ENCODE measurements around the gene FAM118A. TPM values are rescaled to one million over a fixed set of nuclear protein-coding genes. Genes with fewer than 3 reads are reported as not detected.
"Not testable (repeated sequence)": the region's sequence is repeated elsewhere in the genome, so short reads cannot be mapped to it uniquely, and the experiment has no call there.

The FAM118A gene
- total RNA-seq, 1 donor from 2014 or later, result 52.7 TPM

DNA sequence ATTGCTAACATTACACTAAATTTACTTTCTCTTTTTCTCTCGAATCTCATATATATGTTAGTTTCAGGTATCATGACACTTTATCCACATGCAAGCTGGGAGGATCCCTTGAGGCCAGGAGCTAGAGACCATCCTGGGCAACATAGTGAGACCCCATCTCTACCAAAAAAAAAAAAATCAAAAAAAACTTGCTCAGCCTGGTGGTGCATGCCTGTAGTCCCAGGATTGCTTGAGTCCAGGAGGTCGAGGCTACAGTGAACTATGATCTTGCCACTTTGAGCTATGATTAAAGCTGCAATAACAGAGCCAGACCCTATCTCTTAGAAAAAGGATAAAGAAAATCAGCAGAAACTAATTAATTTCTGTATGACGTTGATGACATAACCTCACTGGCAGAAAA lies 28.7 kb upstream of the FAM118A start:
- DNase-seq (ENCODE audit: low spot score), result no peak

DNA sequence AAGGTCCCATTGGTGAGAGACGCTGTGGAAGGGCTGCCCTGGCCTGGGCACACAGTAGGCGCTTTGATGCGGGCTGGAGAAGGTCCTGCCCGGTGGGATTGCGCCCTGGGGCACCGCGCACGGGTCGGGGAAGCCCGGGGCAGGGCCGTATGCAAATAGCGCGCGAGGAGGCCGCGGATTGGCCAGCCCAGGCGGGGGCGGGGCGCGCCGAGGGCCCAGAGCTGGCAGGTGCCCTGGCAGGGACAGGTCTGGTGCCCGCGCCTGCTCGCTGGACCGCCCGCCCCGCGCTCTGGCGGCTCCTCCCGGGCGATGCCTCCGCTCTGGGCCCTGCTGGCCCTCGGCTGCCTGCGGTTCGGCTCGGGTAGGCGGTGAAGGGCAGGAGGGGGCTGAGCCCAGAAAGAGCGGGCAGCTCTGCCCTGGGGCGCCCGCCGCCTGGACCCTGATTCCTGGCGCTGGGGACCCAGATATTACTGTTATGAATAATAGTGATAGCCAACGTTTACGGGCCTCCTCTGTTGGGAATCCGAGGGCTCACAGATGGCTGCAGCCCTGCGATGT lies 24.9 kb upstream of the FAM118A start, which contains the start of gene UPK3A:
TSS of gene UPK3A (plus strand) at position 245 of the 558 bp plus-strand sequence. CDS start at position 310, 65 bp downstream.
- no peak for DNase-seq (ENCODE audit: low spot score)

DNA sequence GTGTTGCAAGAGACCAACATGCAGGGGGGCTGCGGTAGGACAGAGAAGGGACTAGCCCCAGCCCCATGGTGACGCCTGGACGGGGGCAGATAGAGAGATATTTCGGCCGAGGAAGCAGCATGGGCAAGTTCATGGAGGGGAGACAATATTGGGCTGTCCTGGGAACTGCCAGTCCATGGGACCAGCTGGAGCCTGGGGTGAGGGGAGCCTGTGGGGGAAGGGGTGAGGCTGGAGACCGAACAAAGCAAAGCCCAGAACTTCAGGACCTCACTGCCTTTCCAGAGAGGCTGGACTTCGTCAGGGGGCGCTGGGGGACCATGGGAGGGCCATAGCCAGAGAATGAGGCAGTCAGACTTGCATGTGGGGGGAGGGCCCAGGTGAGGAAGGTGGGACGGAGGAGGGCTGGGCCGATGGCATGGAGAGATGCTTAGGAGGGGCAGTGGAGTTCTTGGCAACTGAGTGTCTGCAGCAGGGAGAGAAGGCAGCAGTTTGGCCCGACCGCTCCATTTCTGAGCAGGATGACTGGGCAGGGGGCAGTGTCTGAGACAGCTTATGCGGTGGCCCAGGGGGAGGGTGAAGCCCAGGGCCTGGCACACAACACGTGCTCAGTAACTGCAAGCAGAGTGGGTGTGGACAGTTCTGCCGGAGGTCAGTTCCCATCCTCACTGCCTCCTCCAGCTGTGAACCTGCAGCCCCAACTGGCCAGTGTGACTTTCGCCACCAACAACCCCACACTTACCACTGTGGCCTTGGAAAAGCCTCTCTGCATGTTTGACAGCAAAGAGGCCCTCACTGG lies 24.3 kb upstream of the FAM118A start:
- no peak for DNase-seq (ENCODE audit: low spot score)

DNA sequence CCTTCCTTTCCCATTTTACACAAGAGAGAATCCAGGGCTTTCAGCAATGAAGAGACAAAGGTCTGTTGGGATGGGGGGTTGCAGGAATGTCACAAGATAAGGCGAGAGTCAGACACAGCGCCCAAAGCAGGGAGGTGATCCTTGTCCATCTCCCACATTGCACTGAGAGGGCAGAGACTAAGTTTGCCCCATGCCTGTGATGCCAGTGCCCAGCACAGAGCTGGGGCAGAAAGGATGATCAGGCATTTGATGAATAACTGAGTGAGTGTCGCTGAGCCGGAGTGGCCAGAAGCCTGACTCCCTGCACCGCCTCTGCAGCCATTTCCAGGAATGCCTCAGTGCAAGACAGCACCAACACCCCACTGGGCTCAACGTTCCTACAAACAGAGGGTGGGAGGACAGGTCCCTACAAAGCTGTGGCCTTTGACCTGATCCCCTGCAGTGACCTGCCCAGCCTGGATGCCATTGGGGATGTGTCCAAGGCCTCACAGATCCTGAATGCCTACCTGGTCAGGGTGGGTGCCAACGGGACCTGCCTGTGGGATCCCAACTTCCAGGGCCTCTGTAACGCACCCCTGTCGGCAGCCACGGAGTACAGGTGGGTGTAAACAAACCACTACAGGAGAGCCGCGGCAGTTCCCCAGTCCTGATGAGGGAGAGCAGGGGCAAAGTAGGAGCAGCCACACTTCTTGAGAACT lies 22.7 kb upstream of the FAM118A start:
- DNase-seq (ENCODE audit: low spot score), result no peak

DNA sequence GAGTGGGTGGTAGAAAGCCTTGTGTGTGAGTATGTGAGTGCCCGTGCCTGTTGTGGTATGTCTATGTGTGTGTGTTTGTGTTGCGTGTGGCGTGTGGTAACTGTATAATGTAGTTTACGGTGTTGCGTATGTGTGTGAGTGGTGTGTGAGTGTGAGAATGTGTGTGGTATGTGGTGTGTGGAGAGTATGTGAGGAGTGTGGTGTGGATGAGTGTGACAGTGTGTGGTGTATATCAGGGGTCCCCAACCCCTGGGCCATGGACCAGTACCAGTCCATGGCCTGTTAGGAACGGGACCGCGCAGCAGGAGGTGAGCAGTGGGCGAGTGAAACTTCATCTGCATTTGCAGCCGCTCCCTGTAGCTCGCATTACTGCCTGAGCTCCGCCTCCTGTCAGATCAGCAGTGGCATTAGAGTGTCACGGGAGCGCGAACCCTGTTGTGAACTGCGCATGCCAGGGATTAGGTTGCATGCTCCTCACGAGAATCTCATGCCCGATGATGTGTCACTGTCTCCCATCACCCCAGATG lies 19.3 kb upstream of the FAM118A start:
- DNase-seq (ENCODE audit: low spot score), result no peak

DNA sequence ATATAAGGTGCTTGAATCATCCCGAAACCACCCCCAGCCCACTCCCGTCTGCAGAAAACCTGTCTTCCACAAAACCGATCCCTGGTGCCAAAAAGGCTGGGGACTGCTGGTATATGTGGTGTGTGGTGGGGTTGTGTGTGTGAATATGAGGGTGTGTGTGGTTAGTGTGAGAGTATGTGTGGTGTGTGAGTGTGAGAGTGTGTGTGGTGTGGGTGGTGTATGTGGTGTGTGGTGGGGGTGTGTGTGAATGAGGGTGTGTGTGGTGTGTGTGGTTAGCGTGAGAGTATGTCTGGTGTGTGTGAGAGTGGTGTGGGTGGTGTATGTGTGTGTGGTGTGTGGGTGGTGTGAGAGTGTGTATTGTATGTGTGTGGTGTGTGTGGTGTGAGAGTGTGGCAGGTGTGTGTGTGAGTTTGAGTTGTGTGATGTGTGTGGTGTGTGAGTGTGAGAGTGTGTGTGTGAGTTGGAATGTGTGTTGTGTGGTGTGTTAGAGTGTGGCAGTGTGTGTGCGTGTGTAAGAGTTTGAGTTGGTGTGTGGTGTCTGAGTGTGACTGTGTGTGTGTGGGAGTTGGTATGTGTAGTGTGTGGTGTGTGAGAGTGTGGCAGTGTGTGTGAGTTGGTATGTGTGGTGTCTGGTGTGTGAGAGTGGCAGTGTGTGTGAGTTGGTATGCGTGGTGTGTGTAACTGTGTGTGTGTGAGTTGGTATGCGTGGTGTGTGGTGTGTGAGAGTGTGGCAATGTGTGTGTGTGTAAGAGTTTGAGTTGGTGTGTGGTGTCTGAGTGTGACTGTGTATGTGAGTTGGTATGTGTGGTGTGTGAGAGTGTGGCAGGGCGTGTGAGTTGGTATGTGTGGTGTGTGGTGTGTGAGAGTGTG lies 18.4 kb upstream of the FAM118A start:
- DNase-seq (ENCODE audit: low spot score), result no peak

DNA sequence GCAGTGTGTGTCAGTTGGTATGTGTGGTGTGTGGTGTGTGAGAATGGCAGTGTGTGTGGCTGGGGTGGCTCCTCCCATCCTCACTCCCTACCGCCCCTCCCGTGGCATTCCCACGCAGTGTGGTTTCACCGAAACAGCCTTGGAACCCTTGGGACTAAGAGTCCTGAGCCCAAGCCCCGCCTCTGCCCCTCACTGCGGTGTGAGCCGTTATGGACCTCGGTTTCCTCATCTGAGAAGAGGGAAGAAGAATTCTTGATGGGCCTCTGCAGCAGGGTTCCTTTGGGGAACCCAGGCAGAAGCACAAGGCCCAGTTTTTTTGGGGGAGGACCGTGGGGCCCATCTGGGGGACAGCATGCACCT lies 17.8 kb upstream of the FAM118A start:
- DNase-seq (ENCODE audit: low spot score), result no peak

DNA sequence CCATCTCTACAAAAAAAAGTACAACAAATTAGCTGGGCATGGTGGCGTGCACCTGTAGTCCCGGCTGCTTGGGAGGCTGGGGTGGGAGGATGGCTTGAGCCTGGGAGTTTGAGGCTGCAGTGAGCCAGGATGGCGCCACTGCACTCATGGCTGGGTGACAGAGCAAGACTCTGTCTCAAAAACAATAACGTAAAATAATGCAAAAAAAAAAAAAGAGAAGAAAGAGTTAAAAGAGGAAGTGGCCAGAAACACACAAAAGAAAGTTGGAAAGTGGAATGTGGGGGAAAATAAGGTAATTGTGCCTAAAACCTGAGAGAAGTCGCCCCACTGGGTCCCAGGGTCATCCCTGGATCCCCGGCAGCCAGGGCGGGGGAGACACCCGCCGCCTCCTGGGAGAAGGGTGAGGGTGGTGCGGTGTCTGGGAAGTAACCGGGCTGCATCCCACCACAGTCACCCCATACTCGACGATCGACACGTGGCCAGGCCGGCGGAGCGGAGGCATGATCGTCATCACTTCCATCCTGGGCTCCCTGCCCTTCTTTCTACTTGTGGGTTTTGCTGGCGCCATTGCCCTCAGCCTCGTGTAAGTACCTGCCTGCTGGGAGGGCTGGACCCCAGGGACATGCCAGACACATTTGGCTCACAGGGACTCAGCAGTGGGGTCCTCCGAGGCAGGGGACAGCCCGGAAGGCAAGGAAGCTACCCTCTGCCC lies 16.8 kb upstream of the FAM118A start:
- DNase-seq (ENCODE audit: low spot score), result no peak

DNA sequence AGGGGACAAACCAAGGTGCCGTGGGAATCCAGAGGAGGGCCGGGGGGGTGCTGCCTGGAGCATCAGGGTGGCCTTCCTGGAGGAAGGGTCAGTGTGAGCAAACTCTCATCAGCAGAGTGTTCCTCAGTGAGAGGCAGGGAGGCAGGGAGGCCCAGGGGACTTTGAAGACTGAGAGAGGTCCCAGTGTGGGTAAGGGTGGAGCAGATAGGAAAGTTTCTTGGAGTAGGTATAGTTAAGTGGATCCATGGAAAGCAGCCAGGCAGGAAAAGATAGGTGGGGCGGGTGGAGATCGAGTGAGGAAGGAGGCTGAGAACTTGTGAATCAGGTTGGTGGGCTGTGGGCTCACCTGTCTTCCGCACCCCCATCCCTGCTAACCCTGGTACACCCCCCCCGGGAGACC lies 15.7 kb upstream of the FAM118A start:
- no peak for DNase-seq (ENCODE audit: low spot score)

DNA sequence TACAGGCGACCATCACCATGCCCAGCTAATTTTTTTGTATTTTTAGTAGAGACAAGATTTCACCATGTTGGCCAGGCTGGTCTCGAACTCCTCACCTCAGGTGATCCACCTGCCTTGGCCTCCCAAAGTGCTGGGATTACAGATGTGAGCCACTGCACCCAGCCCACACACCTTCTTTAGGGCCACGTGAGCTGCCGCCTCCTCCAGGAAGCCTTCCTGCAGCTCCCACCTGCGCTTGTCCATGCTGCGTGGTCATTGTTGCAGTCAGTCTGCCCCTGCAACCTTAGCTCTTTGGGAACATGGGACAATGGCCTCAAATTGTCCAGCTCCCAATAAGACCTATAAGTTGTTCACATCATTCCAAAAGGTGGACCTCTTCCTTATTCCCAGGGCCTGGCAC lies 14.7 kb upstream of the FAM118A start:
- not testable (repeated sequence) for DNase-seq (ENCODE audit: low spot score)

DNA sequence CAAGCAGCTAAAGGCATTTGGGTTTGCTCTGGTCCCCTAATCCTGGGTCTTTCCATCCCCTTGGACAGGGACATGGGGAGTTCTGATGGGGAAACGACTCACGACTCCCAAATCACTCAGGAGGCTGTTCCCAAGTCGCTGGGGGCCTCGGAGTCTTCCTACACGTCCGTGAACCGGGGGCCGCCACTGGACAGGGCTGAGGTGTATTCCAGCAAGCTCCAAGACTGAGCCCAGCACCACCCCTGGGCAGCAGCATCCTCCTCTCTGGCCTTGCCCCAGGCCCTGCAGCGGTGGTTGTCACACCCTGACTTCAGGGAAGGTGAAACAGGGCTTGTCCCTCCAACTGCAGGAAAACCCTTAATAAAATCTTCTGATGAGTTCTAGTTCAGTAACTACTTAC lies 14.2 kb upstream of the FAM118A start:
- DNase-seq (ENCODE audit: low spot score), result no peak

DNA sequence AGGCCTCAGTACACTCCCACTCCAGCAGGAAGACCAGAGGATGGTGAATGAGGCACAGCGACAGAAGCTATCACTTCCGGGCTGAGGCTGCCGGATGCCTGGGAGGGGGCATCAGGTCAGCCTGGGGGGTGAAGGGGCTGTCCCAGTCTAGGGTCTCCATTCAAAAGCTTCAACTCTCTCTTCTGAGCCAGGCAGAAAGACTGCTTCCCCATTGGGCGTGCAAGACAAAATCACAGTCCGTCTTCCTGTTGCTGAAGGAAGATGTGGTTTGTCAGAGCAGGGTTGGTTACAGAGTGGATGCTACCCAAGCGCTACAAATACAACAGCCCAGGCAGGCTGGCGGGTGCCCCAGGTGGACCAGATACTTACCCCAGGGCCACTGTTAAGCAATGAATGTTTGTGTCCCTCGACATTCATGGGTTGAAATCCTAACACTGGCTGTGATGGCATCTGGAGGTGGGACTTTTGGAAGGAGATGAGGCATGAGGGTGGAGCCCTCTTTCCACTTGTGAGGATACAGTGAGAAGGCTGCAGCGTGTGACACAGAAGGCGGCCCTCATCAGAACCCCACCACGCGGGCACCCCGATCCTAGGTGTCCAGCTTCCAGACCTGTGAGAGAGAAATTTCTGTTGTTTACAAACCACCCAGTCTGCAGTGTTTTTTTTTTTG lies 13.0 kb upstream of the FAM118A start:
- no peak for DNase-seq (ENCODE audit: low spot score)

DNA sequence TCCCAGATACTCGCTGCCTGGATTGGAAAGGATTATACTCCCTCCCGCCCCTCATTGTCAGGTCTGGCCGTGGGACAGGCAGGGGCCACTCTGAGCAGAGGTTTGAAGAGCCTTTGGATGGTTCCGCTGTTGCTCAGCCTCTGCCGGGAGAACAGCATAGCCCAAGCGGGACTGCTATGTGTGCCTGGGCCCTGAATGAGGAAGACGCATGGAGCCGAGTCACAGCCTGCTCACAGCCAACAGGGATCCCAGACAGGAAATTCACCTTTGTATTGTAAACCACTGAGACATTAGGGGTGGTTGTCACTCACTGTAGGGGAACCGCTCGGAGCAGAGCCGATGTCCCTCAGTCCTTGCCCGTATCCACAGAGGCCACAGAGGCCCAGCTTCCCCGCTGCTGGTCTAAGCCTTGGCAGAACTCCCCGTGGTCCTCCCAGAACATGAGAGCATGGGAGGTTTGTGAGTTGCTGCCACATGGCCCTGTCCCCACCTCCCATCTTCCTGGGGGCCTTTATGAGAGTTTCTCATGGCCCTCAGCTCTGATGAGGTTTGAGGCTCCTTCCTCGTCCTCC lies 10.7 kb upstream of the FAM118A start:
- no peak for DNase-seq (ENCODE audit: low spot score)

DNA sequence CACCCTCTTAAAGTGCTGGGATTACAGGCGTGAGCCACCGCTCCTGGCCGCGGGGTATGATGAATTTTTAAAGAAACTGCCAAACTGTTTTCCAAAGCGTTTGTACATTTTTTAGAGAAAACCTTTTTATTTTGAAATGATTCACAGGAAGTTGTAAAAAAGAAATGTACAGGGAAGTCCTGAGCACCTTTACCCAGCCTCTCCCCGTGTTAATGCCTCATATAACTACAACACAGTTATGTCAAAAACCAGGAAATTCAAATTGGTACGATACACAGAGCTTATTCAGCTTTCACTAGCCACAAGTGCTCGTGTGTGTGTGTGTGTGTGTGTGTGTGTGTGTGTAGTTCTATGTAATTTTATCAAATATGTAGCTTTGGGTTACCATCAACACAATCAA lies 7.0 kb upstream of the FAM118A start:
- no peak for DNase-seq (ENCODE audit: low spot score)

DNA sequence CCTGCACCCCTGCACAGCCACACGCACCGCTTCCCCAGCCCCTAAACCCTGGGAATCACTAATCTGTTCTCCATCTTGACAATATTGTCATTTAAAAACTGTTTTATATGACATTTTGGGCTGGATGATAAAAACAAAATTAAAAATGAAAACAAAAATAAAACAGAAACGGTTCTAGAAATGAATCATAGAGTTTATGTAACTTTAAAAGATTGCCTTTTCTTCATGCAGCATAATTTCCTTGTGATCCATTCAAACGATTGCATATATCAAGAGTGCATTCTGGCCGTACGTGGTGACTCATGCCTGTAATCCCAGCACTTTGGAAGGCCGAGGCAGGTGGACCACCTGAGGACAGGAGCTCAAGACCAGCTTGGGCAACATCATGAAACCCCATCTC lies 6.6 kb upstream of the FAM118A start:
- no peak for DNase-seq (ENCODE audit: low spot score)

DNA sequence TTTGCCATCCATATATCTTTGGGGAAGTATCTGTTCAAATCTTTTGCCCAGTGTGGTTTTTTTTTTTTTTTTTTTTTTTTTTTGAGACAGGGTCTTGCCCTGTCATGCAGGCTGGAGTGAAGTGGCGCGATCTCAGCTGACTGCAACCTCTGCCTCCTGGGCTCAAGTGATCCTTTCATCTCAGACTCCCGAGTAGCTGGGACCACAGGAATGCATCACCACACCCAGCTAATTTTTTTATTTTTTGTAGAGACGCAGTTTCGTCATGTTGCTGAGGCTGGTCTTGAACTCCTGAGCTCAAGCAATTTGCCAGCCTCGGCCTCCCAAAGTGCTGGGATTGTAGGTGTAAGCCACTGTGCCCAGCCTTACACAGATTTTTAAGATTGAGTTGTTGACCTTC lies 4.8 kb upstream of the FAM118A start:
- DNase-seq (ENCODE audit: low spot score), result no peak

DNA sequence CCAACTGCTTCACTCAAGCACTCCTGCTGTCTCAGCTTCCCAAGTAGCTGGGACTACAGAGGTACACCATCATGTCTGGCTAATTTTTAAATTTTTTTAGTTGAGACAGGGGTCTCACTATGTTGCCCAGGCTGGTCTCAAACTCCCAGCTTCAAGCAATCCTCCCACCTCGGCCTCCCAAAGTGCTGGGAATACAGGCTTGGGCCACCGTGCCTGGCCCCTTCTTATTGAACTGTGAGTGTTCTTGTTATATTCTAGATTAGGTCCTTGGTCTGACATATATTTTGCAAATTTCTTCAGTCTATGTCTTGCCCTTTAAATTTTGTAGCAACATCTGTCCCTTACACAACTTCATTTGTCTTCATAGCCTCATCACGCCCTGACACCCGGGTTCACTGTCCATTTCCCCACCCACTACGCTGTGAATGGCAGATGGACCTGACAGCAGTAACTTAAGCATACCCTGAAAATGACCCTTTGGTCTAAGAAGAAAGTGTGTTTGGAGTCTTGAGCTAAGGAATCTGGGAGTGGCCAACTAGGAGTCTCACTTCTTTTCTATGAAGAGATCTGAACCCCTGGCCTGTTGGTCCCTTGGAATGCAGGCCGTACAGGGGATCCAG lies 4.2 kb upstream of the FAM118A start:
- no peak for DNase-seq (ENCODE audit: low spot score)

DNA sequence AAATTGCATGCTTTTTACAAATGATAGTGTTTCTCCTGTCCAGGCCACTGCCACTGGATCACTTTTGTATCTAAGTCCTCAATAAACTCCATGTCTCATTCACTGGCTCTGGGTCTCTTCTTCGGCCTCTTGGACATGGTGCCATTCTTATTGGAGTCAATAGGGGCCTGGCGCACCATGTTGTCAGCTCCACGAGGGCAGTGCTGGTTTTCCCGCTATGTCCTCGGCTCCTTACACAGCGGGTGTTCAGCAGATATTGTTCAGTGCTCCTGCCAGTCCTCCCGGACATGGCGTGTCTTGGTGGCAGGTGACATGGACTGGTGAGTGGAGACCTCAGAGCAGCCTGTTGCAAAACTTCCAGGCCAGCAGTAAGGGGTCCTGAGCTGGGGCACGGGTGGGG lies 3.6 kb upstream of the FAM118A start:
- DNase-seq (ENCODE audit: low spot score), result no peak

DNA sequence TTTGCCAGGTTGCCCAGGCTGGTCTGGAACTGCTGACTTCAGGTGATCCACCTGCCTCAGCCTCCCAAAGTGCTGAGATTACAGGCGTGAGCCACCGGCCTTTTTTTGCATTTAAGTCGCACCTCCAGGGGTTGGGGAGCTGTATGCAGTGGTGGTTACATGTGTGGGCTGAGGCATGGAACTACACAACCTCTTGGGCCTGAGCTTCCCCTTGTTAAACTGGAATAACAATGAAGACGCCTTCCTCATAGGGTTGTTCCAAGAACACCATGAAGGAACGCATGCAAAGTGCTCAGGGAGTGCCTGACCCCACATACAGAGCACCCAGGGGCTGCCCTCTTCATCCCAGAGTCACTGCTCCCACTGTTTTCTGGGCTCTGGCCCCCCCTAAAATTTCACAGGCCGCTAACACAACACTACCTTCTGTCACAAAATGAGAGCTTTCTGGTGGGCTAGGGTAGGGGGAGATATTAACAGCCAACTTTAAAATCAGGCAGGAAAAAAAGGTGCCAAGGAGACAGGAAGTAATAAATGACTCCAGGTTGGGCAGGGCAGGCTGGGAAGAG lies 1.3 kb upstream of the FAM118A start:
- no peak for DNase-seq (ENCODE audit: low spot score)

Measured in ureter (tissue), 1 donor.